Kidney epithelial cell (primary cell): Measurements from ENCODE around the gene ENO3. TPM values are rescaled to one million over a fixed set of nuclear protein-coding genes. Genes with fewer than 3 reads are reported as not detected.

Experiments
- DNase-seq: peaks from one replicate; pipeline ENCODE4 v3.0.0-alpha.2; 2010; ENCODE audit warnings: low read depth
- H3K27me3 ChIP-seq: 2 replicates; pipeline ENCODE4 v1.6.0; 2011; ENCODE audit warnings: low read length; ENCODE audit not compliant: control insufficient read depth, insufficient read depth
- H3K36me3 ChIP-seq: 2 replicates; pipeline ENCODE4 v1.5.1; 2011; ENCODE audit warnings: low read length; ENCODE audit not compliant: control insufficient read depth, insufficient read depth
- H3K4me3 ChIP-seq: 2 replicates; pipeline ENCODE4 v1.5.1; 2011; ENCODE audit warnings: low read depth, mild to moderate bottlenecking, control low read depth, low read length
- CTCF ChIP-seq: IDR thresholded peaks from 2 replicates; pipeline ENCODE4 v1.5.1; 2011; ENCODE audit warnings: mild to moderate bottlenecking, moderate library complexity, low read length, control low read depth, inconsistent platforms; ENCODE audit not compliant: insufficient read depth, poor library complexity, severe bottlenecking
- total RNA-seq: library from RNA; depleted of rRNA; stranded (reverse); fragments of >200 nt; gene quantifications from 2 replicates; pipeline ENCODE4 v1.2.3, GENCODE V29; 2015

ENO3 gene
- total RNA-seq, 1 donor from 2014 or later = 3.5 TPM

DNA sequence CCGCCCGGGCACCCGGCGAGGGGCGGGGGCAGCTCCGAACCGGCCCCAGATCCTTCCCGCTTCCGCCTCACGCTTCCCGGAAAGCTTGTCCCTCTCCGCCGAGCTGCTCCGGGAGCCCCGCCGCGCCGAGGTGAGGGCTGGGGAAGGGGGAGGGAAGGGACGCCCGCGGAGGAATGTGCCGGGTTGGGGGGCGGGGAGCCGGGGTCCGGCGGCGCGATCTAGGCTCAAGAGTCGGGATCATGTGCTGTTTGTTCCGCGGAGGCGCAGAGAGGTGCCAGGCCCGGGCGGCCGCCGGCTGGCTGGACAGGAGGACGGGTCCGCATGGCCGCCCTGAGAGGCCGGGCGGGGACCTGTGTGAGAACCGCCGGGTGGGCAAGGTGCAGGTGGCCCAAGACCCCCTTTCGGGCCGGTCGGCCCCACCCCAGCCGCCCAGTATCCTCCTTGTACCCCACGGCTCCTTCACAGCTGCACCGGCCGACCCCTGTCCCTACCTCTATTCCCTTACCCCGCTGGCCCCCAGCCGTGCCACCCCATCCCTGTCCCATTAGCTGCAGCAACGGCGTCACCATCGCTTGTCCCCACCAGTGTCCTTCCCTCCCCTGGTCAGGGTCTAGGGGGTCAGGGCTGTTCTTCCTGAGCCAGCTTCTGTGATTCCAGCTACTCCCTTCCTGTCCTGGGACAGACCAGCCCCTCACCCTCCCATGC, 47.3 kb downstream of the ENO3 start:
- Histone ChIP-seq H3K4me3 (peak overlapping the region; percentile 97), H3K27me3 (no peaks in the 10 kb centered on the region), H3K36me3 (no peaks in the 10 kb centered on the region)
- DNase-seq = no peak
- TF ChIP-seq CTCF = no peak

- no peak for TF ChIP-seq CTCF
- no peak for DNase-seq
- H3K27me3 ChIP-seq = no peaks in the 10 kb centered on the region
- peak overlapping the region; percentile 97 for H3K4me3 ChIP-seq
- H3K36me3 ChIP-seq = peaks cover 1% of the 10 kb centered on the region
Observed at GRCh38 chr17:4998732-4999429, 48.0 kb downstream of the ENO3 start.

- TF ChIP-seq CTCF = no peak
- Histone ChIP-seq H3K4me3 (peak overlapping the region; percentile 97), H3K36me3 (peaks cover 2% of the 10 kb centered on the region), H3K27me3 (no peaks in the 10 kb centered on the region)
- DNase-seq = no peak
Observed at GRCh38 chr17:4999430-5000093, 48.6 kb downstream of the ENO3 start.

GRCh38 chr17:5000237-5000639, 49.3 kb downstream of the ENO3 start:
- no peaks in the 10 kb centered on the region for H3K27me3 ChIP-seq
- DNase-seq = no peak
- peaks cover 2% of the 10 kb centered on the region for H3K36me3 ChIP-seq
- no peak for TF ChIP-seq CTCF
- no peak overlapping the region for H3K4me3 ChIP-seq

GRCh38 chr17:5002121-5002788, 51.3 kb downstream of the ENO3 start:
- peaks cover 2% of the 10 kb centered on the region for H3K36me3 ChIP-seq
- TF ChIP-seq CTCF = no peak
- DNase-seq = no peak
- no peaks in the 10 kb centered on the region for H3K27me3 ChIP-seq
- H3K4me3 ChIP-seq = no peak overlapping the region
